ENCODE results near the gene FMN2. TPM values are rescaled to one million over a fixed set of nuclear protein-coding genes. Genes with fewer than 3 reads are reported as not detected.

FMN2 gene
- total and polyA plus RNA-seq, 3 experiments from 2014 or later, result not detected

DNA sequence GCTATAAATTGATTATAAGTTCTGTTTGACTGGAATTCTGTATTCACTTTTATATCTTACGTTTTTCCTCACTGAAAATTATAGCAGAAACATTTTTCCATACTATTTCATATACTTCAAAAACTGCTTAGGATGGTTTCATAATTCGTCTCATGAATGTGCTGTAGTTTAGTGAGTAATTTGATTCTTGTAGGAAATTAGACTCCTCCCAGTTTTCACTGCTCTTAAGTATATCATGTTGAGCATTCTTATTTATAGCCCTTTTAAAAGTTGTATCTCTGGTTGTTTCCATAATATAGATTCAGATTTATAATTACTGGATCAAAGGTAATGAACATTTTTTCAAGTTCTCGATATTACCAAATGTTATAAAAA lies 250.6 kb downstream of the FMN2 start:
- Mint-ChIP-seq H3K4me3 (no peak overlapping the region), H3K27me3 (peaks cover 0 to 3% of the 10 kb centered on the region in 2 donors), H3K36me3 (no peaks in the 10 kb centered on the region), H3K4me1 (no peaks in the 10 kb centered on the region), H3K9me3 (peaks cover 0 to 5% (median under 1%) of the 10 kb centered on the region in 5 donors), H3K27ac (no peak overlapping the region)
- H3K27me3 ChIP-seq (ENCODE audit: insufficient read depth, low read length, poor library complexity, severe bottlenecking), result no peaks in the 10 kb centered on the region
- H3K36me3 ChIP-seq (ENCODE audit: insufficient read depth, low read length), result no peaks in the 10 kb centered on the region
- DNase-seq, result no peak
- no peaks in the 10 kb centered on the region for H3K9me3 ChIP-seq (ENCODE audit: low read length)
- H3K4me3 ChIP-seq (ENCODE audit: low read length), result no peak overlapping the region
- ChIA-PET CTCF (no interaction called here), POLR2A (no interaction called here)
- H3K4me1 ChIP-seq (ENCODE audit: insufficient read depth, low read length), result no peaks in the 10 kb centered on the region
- no peak overlapping the region for H3K27ac ChIP-seq (ENCODE audit: low read depth, low read length)

DNA sequence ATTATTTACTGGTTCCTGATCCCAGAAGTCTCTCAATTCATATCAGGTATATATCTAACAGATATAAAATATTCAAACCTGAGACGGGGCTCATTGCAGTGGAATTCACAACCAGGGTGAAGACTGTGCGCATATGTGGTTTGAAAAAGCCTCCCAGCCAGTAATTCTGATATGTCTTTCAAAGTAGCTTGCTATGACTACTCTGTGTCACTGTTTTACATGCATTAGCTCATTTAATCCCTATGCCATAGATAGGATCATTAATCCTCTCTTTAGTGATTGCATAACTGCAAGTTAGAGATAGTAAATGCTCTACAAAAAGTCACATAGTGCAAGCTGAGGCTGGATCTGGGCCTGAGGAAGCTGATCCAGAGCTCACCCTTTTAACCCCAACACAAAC lies 251.4 kb downstream of the FMN2 start:
- Mint-ChIP-seq H3K9me3 (peaks cover 0 to 4% (median 0%) of the 10 kb centered on the region in 5 donors), H3K27me3 (peaks cover 0 to 3% of the 10 kb centered on the region in 2 donors), H3K4me1 (no peaks in the 10 kb centered on the region), H3K27ac (no peak overlapping the region), H3K4me3 (no peak overlapping the region), H3K36me3 (no peaks in the 10 kb centered on the region)
- Histone ChIP-seq H3K4me1 (ENCODE audit: insufficient read depth, low read length) (no peaks in the 10 kb centered on the region), H3K9me3 (ENCODE audit: low read length) (no peaks in the 10 kb centered on the region), H3K27ac (ENCODE audit: low read depth, low read length) (no peak overlapping the region), H3K4me3 (ENCODE audit: low read length) (no peak overlapping the region), H3K36me3 (ENCODE audit: insufficient read depth, low read length) (no peaks in the 10 kb centered on the region), H3K27me3 (ENCODE audit: insufficient read depth, low read length, poor library complexity, severe bottlenecking) (no peaks in the 10 kb centered on the region)
- ChIA-PET CTCF (no interaction called here), POLR2A (no interaction called here)
- no peak for DNase-seq

DNA sequence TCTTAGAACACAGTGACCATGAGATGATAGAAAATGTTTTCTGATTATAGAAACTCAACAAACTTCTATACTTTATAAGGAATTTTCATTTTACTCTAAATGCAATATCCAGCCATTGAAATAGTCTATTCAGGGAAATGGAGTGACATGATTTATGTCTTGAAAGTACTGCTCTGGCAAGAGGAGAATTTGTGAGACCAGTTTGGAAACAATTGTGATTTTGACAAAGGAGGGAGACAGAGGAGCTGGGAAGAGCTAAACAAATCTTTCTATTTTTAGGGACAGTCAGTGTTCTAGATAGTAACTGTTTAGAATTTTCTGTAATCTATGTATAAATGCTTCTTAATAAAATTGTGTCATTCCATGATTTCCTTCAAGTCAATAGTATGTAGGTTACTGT lies 252.3 kb downstream of the FMN2 start:
- peaks cover 0 to 4% (median 2%) of the 10 kb centered on the region in 5 donors for H3K9me3 Mint-ChIP-seq
- peaks cover 0 to 3% of the 10 kb centered on the region in 2 donors for H3K27me3 Mint-ChIP-seq
- ChIA-PET CTCF (no interaction called here), POLR2A (no interaction called here)
- no peaks in the 10 kb centered on the region for H3K36me3 Mint-ChIP-seq
- Histone ChIP-seq H3K27ac (ENCODE audit: low read depth, low read length) (no peak overlapping the region), H3K9me3 (ENCODE audit: low read length) (no peaks in the 10 kb centered on the region), H3K36me3 (ENCODE audit: insufficient read depth, low read length) (no peaks in the 10 kb centered on the region), H3K27me3 (ENCODE audit: insufficient read depth, low read length, poor library complexity, severe bottlenecking) (no peaks in the 10 kb centered on the region), H3K4me3 (ENCODE audit: low read length) (no peak overlapping the region), H3K4me1 (ENCODE audit: insufficient read depth, low read length) (no peaks in the 10 kb centered on the region)
- DNase-seq, result no peak
- H3K4me3 Mint-ChIP-seq, result no peak overlapping the region
- H3K27ac Mint-ChIP-seq, result no peak overlapping the region
- no peaks in the 10 kb centered on the region for H3K4me1 Mint-ChIP-seq

- H3K27me3 ChIP-seq (ENCODE audit: insufficient read depth, low read length, poor library complexity, severe bottlenecking), result no peaks in the 10 kb centered on the region
- H3K9me3 ChIP-seq (ENCODE audit: low read length), result no peaks in the 10 kb centered on the region
- Mint-ChIP-seq H3K4me3 (no peak overlapping the region), H3K4me1 (no peaks in the 10 kb centered on the region), H3K36me3 (no peaks in the 10 kb centered on the region), H3K27ac (no peak overlapping the region), H3K9me3 (peaks cover 0 to 6% (median 2%) of the 10 kb centered on the region in 5 donors), H3K27me3 (peaks cover 0 to 3% of the 10 kb centered on the region in 2 donors)
- H3K4me3 ChIP-seq (ENCODE audit: low read length), result no peak overlapping the region
- H3K4me1 ChIP-seq (ENCODE audit: insufficient read depth, low read length), result no peaks in the 10 kb centered on the region
- no peaks in the 10 kb centered on the region for H3K36me3 ChIP-seq (ENCODE audit: insufficient read depth, low read length)
- CTCF ChIA-PET, result no interaction called here
- no peak overlapping the region for H3K27ac ChIP-seq (ENCODE audit: low read depth, low read length)
- POLR2A ChIA-PET, result no interaction called here
- DNase-seq, result no peak
These were observed 253.2 kb downstream of the FMN2 start for GRCh38 chr1:240344918-240345317.

DNA sequence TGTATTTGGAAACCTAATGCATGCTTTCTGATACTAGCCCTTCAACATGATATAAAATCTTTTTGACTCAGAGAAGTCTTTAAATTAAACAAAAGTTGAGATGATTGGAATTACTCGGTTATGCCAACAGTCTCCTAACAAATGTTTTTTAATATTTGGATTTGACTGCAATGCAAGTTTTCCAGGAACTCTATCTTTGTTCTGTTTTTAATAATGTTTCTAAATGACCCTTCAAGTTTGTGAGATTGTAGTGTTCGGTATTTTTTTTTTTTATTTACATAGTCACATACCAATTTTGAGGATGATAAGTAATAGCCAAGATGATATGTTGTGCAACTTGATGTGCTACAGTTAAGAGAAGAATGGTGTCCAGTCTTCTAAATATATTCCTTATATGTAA lies 258.0 kb downstream of the FMN2 start:
- DNase-seq, result no peak
- no peaks in the 10 kb centered on the region for H3K36me3 ChIP-seq (ENCODE audit: insufficient read depth, low read length)
- ChIA-PET POLR2A (no interaction called here), CTCF (no interaction called here)
- H3K9me3 ChIP-seq (ENCODE audit: low read length), result no peaks in the 10 kb centered on the region
- Mint-ChIP-seq H3K27me3 (peaks cover 0 to 4% of the 10 kb centered on the region in 2 donors), H3K4me1 (no peaks in the 10 kb centered on the region), H3K4me3 (no peak overlapping the region), H3K36me3 (no peaks in the 10 kb centered on the region), H3K27ac (no peak overlapping the region), H3K9me3 (peaks cover 0 to 19% (median 4%) of the 10 kb centered on the region in 5 donors)
- H3K27me3 ChIP-seq (ENCODE audit: insufficient read depth, low read length, poor library complexity, severe bottlenecking), result no peaks in the 10 kb centered on the region
- no peak overlapping the region for H3K4me3 ChIP-seq (ENCODE audit: low read length)
- H3K27ac ChIP-seq (ENCODE audit: low read depth, low read length), result no peak overlapping the region
- no peaks in the 10 kb centered on the region for H3K4me1 ChIP-seq (ENCODE audit: insufficient read depth, low read length)

- no peak overlapping the region for H3K27ac Mint-ChIP-seq
These were observed 259.2 kb downstream of the FMN2 start for GRCh38 chr1:240350910-240351331.

GRCh38 chr1:240351690-240352089 lies 260.0 kb downstream of the FMN2 start:
- no peaks in the 10 kb centered on the region for H3K27me3 ChIP-seq (ENCODE audit: insufficient read depth, low read length, poor library complexity, severe bottlenecking)
- H3K9me3 ChIP-seq (ENCODE audit: low read length), result no peaks in the 10 kb centered on the region
- Mint-ChIP-seq H3K4me1 (no peaks in the 10 kb centered on the region), H3K36me3 (no peaks in the 10 kb centered on the region), H3K27me3 (peaks cover 0 to 4% of the 10 kb centered on the region in 2 donors), H3K9me3 (peaks cover 0 to 26% (median 4%) of the 10 kb centered on the region in 5 donors), H3K27ac (no peak overlapping the region), H3K4me3 (no peak overlapping the region)
- no peaks in the 10 kb centered on the region for H3K4me1 ChIP-seq (ENCODE audit: insufficient read depth, low read length)
- no peak for DNase-seq
- no peaks in the 10 kb centered on the region for H3K36me3 ChIP-seq (ENCODE audit: insufficient read depth, low read length)
- ChIA-PET POLR2A (no interaction called here), CTCF (no interaction called here)
- no peak overlapping the region for H3K4me3 ChIP-seq (ENCODE audit: low read length)
- H3K27ac ChIP-seq (ENCODE audit: low read depth, low read length), result no peak overlapping the region

More at GRCh38 chr1:240350910-240351331, 259.2 kb downstream of the FMN2 start:
- H3K27me3 Mint-ChIP-seq, result peaks cover 0 to 4% of the 10 kb centered on the region in 2 donors
- H3K4me3 Mint-ChIP-seq, result no peak overlapping the region
- no peaks in the 10 kb centered on the region for H3K4me1 Mint-ChIP-seq
- no peaks in the 10 kb centered on the region for H3K4me1 ChIP-seq (ENCODE audit: insufficient read depth, low read length)
- H3K4me3 ChIP-seq (ENCODE audit: low read length), result no peak overlapping the region
- peaks cover 0 to 26% (median 4%) of the 10 kb centered on the region in 5 donors for H3K9me3 Mint-ChIP-seq
- H3K9me3 ChIP-seq (ENCODE audit: low read length), result no peaks in the 10 kb centered on the region
- H3K27ac ChIP-seq (ENCODE audit: low read depth, low read length), result no peak overlapping the region
- ChIA-PET CTCF (no interaction called here), POLR2A (no interaction called here)
- no peaks in the 10 kb centered on the region for H3K36me3 ChIP-seq (ENCODE audit: insufficient read depth, low read length)
- no peaks in the 10 kb centered on the region for H3K27me3 ChIP-seq (ENCODE audit: insufficient read depth, low read length, poor library complexity, severe bottlenecking)
- no peak for DNase-seq
- no peaks in the 10 kb centered on the region for H3K36me3 Mint-ChIP-seq

DNA sequence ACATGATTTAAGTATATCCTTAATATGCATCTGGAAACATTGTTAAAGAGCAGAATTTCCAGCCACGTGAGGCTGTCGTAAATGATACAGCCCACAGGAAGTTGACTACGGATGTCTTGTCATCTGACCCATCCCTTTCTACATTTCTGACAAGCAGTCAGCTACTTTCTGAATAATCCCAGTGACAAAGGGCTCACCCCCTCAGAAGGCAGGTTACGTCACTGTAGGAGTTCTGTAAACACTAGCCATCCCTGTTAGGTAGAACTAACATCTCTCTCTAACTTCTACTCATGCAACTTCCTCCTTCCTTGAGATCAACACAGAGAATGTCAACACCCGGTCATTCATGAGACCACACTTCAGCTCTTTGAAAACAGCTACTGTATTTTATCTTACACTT lies 261.1 kb downstream of the FMN2 start:
- Histone ChIP-seq H3K36me3 (ENCODE audit: insufficient read depth, low read length) (no peaks in the 10 kb centered on the region), H3K9me3 (ENCODE audit: low read length) (no peaks in the 10 kb centered on the region), H3K27me3 (ENCODE audit: insufficient read depth, low read length, poor library complexity, severe bottlenecking) (no peaks in the 10 kb centered on the region), H3K4me1 (ENCODE audit: insufficient read depth, low read length) (no peaks in the 10 kb centered on the region), H3K4me3 (ENCODE audit: low read length) (no peak overlapping the region), H3K27ac (ENCODE audit: low read depth, low read length) (no peak overlapping the region)
- H3K27me3 Mint-ChIP-seq, result peaks cover 0 to 4% of the 10 kb centered on the region in 2 donors
- ChIA-PET CTCF (no interaction called here), POLR2A (no interaction called here)
- no peak overlapping the region for H3K27ac Mint-ChIP-seq
- H3K4me1 Mint-ChIP-seq, result no peaks in the 10 kb centered on the region
- peaks cover 0 to 26% (median 3%) of the 10 kb centered on the region in 5 donors for H3K9me3 Mint-ChIP-seq
- no peak overlapping the region for H3K4me3 Mint-ChIP-seq
- H3K36me3 Mint-ChIP-seq, result no peaks in the 10 kb centered on the region
- DNase-seq, result no peak

DNA sequence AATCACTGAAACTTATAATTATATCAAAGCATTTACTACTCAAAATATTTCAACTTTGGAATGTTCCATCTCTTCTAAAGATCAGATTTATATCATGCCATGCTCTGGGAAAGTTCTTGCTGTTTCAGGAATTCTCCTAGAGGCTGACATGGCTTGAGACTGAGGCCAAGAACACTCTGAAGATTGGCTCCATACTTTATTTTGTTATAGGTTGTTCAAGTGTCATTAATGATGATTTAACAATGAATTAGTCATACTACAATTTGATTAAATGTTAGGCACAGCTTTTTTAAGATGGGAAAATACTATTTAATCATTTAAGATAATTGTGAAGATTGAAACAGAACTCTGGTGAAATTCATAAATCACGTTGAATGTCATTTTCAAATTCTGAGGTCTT lies 264.9 kb downstream of the FMN2 start:
- DNase-seq, result no peak
- H3K4me1 Mint-ChIP-seq, result no peaks in the 10 kb centered on the region
- H3K9me3 Mint-ChIP-seq, result peaks cover 0 to 21% (median 7%) of the 10 kb centered on the region in 5 donors
- H3K27ac ChIP-seq (ENCODE audit: low read depth, low read length), result no peak overlapping the region
- H3K4me3 ChIP-seq (ENCODE audit: low read length), result no peak overlapping the region
- ChIA-PET POLR2A (no interaction called here), CTCF (no interaction called here)
- no peak overlapping the region for H3K27ac Mint-ChIP-seq
- no peaks in the 10 kb centered on the region for H3K9me3 ChIP-seq (ENCODE audit: low read length)
- peaks cover 0 to 4% of the 10 kb centered on the region in 2 donors for H3K27me3 Mint-ChIP-seq
- H3K36me3 Mint-ChIP-seq, result no peaks in the 10 kb centered on the region
- no peaks in the 10 kb centered on the region for H3K36me3 ChIP-seq (ENCODE audit: insufficient read depth, low read length)
- H3K4me1 ChIP-seq (ENCODE audit: insufficient read depth, low read length), result no peaks in the 10 kb centered on the region
- H3K27me3 ChIP-seq (ENCODE audit: insufficient read depth, low read length, poor library complexity, severe bottlenecking), result no peaks in the 10 kb centered on the region
- no peak overlapping the region for H3K4me3 Mint-ChIP-seq

Measured in CD8-positive, alpha-beta memory T cell (primary cell).